AG04449 (cell line): ENCODE measurements around the gene SP4.
"Not testable (repeated sequence)": the region's sequence is repeated elsewhere in the genome, so short reads cannot be mapped to it uniquely, and the experiment has no call there.

Source experiments
- CTCF ChIA-PET: fragments of 350-600 bp; formaldehyde crosslinking; extraction: SDS; loops from one replicate; lab custom pipeline; 2021; ENCODE audit warnings: antibody characterized with exemption; lab: Yijun Ruan, JAX
- POLR2A ChIA-PET: fragments of 400-600, 350-600 bp; formaldehyde crosslinking; extraction: SDS; loops from one replicate; lab custom pipeline; 2020; ENCODE audit warnings: antibody characterized with exemption, inconsistent platforms; lab: Yijun Ruan, JAX
- DNase-seq: peaks from one replicate; pipeline ENCODE4 v3.0.0-alpha.2; 2010; ENCODE audit warnings: low read depth, low spot score
- H3K4me3 ChIP-seq: 2 replicates; pipeline ENCODE4 v1.5.1; 2011; ENCODE audit warnings: low read depth, mild to moderate bottlenecking, control low read depth, low read length
- CTCF ChIP-seq: IDR thresholded peaks from one replicate; pipeline ENCODE4 v1.5.1; 2011; ENCODE audit warnings: mild to moderate bottlenecking, moderate library complexity, low read length, control low read depth, inconsistent platforms; ENCODE audit not compliant: insufficient read depth; ENCODE audit errors: missing control alignments

The SP4 gene

GRCh38 chr7:21524680-21525079 lies 96.8 kb downstream of the SP4 start:
- no peak overlapping the region for H3K4me3 ChIP-seq
- no peak for DNase-seq
- no peak for TF ChIP-seq CTCF
- CTCF ChIA-PET: no interaction called here
- POLR2A ChIA-PET: no interaction called here

DNA sequence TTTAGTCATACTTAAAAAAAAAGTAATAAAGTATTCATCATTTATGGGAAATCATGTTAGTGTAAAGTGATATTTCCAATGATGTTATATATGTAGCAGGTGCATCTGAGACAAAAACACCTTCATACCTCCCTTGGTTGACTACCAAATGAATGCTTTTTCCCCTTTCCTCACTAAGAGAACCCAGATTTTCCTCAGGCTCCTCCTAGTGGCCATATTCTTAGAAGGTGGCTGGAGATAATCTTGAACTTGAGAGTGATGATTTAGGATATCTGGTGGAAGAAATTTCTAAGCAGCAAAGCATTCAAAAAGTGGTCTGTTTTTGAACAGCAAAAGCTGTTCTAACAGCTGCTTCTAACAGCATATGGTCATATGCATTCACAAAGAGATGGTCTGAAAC lies 98.1 kb downstream of the SP4 start:
- ChIA-PET POLR2A (no interaction called here), CTCF (interaction anchor here (0.9 kb wide), 1 partner anchor 12 kb away, joined by 5 read pairs; no protein-coding TSS in a partner anchor)
- no peak for DNase-seq

GRCh38 chr7:21526448-21526847 lies 98.6 kb downstream of the SP4 start:
- H3K4me3 ChIP-seq: no peak overlapping the region
- ChIA-PET CTCF (interaction anchor here (0.9 to 1.3 kb wide), 2 partner anchors 8 to 12 kb away, joined by 3 to 5 read pairs; no protein-coding TSS in a partner anchor), POLR2A (no interaction called here)
- no peak for TF ChIP-seq CTCF
- DNase-seq: no peak

More for the DNA sequence above, 98.1 kb downstream of the SP4 start:
- TF ChIP-seq CTCF: peak; percentile 34
- no peak overlapping the region for H3K4me3 ChIP-seq

DNA sequence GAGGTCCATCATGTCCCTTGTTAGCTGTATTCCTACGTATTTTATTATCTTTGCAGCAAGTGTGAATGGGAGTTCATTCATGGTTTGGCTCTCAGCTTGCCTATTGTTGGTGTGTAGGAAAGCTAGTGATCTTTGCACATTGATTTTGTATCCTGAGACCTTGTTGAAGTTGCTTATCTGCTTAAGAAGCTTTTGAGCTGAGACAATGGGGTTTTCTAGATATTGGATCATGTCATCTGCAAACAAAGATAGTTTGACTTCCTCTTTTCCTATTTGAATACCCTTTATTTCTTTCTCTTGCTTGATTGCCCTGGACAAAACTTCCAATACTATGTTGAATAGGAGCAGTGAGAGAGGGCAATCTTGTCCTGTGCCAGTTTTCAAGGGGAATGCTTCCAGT lies 104.6 kb downstream of the SP4 start:
- H3K4me3 ChIP-seq, POLR2A ChIA-PET, CTCF ChIA-PET, DNase-seq: not testable (repeated sequence)

GRCh38 chr7:21533646-21534045 lies 105.8 kb downstream of the SP4 start:
- POLR2A ChIA-PET, H3K4me3 ChIP-seq, DNase-seq: not testable (repeated sequence)
- CTCF ChIA-PET: interaction anchor here (0.6 kb wide), 1 partner anchor 737 kb away, joined by 3 read pairs; no protein-coding TSS in a partner anchor

GRCh38 chr7:21536445-21537118 lies 108.7 kb downstream of the SP4 start:
- CTCF ChIA-PET, POLR2A ChIA-PET, DNase-seq: not testable (repeated sequence)

GRCh38 chr7:21538936-21539495 lies 111.1 kb downstream of the SP4 start:
- ChIA-PET POLR2A (no interaction called here), CTCF (no interaction called here)

More at GRCh38 chr7:21536445-21537118, 108.7 kb downstream of the SP4 start:
- H3K4me3 ChIP-seq: not testable (repeated sequence)

More at GRCh38 chr7:21538936-21539495, 111.1 kb downstream of the SP4 start:
- no peak overlapping the region for H3K4me3 ChIP-seq
- no peak for DNase-seq
- no peak for TF ChIP-seq CTCF
